ENCODE results near the gene SH3BP1. TPM values are rescaled to one million over a fixed set of nuclear protein-coding genes. Genes with fewer than 3 reads are reported as not detected.

The SH3BP1 gene
- total and polyA plus RNA-seq, 2 of the 13 experiments (the other 11 are each of a cell fraction or from before 2014, with no cell fraction given) = 8.4 to 18.5 TPM

- TF ChIP-seq ZNF512B (CRISPR knock-in tag; IDR thresholded peaks at IDR 0.05; ENCODE audit: borderline replicate concordance) (no peak), TFE3 (CRISPR knock-in tag; IDR thresholded peaks at IDR 0.05) (peak; percentile 66; the same call in 1 of the 2 replicates), ZNF773 (CRISPR knock-in tag; IDR thresholded peaks at IDR 0.05; ENCODE audit: borderline replicate concordance) (no peak), ATRX (CRISPR knock-in tag; IDR thresholded peaks at IDR 0.05; ENCODE audit: borderline replicate concordance) (no peak), NKX3-1 (CRISPR knock-in tag; IDR thresholded peaks at IDR 0.05) (no peak), ZNF430 (CRISPR knock-in tag; IDR thresholded peaks at IDR 0.05) (peak; percentile 87; the same call in 1 of the 2 replicates), PATZ1 (CRISPR knock-in tag; IDR thresholded peaks at IDR 0.05) (peak; percentile 55; the same call in 1 of the 2 replicates), ZMYM4 (CRISPR knock-in tag; IDR thresholded peaks at IDR 0.05) (peak; percentile 62), ZNF296 (CRISPR knock-in tag; conservative IDR thresholded peaks at IDR 0.05) (peak; percentile 74; the same call in 1 of the 2 replicates), MIER2 (CRISPR knock-in tag; IDR thresholded peaks at IDR 0.05) (no peak), TBL1XR1 (IDR thresholded peaks at IDR 0.05; ENCODE audit: borderline replicate concordance, low read length, partially characterized antibody) (no peak), ZNF468 (CRISPR knock-in tag; IDR thresholded peaks at IDR 0.05) (no peak), POLR2AphosphoS2 (IDR thresholded peaks at IDR 0.05; ENCODE audit: low read depth, low read length) (no peak), TCF7L2 (IDR thresholded peaks at IDR 0.05; ENCODE audit: low read depth, low read length) (no peak), MNT (IDR thresholded peaks at IDR 0.05) (peak; percentile 40), ZBTB7A (CRISPR knock-in tag; IDR thresholded peaks at IDR 0.05) (peak; percentile 67; the same call in 1 of the 2 replicates), ZNF33B (CRISPR knock-in tag; IDR thresholded peaks at IDR 0.05) (no peak), CHCHD3 (CRISPR knock-in tag; IDR thresholded peaks at IDR 0.05) (no peak), ATF6 (CRISPR knock-in tag; conservative IDR thresholded peaks at IDR 0.05) (no peak; the same call in 1 of the 2 replicates)
These were observed 46.8 kb downstream of the SH3BP1 start, which contains the start of gene NOL12 (continued) for GRCh38 chr22:37686002-37686982.

Measured in HepG2 (cell line).